HG02938 (cell line): ENCODE data around the gene MED9.

Source experiments
- ATAC-seq: cut with Tn5 transposase; IDR thresholded peaks from one replicate; pipeline ENCODE4 v1.9.1; 2021; ENCODE audit warnings: mild to moderate bottlenecking, moderate library complexity; ENCODE audit not compliant: unreplicated experiment

The MED9 gene

DNA sequence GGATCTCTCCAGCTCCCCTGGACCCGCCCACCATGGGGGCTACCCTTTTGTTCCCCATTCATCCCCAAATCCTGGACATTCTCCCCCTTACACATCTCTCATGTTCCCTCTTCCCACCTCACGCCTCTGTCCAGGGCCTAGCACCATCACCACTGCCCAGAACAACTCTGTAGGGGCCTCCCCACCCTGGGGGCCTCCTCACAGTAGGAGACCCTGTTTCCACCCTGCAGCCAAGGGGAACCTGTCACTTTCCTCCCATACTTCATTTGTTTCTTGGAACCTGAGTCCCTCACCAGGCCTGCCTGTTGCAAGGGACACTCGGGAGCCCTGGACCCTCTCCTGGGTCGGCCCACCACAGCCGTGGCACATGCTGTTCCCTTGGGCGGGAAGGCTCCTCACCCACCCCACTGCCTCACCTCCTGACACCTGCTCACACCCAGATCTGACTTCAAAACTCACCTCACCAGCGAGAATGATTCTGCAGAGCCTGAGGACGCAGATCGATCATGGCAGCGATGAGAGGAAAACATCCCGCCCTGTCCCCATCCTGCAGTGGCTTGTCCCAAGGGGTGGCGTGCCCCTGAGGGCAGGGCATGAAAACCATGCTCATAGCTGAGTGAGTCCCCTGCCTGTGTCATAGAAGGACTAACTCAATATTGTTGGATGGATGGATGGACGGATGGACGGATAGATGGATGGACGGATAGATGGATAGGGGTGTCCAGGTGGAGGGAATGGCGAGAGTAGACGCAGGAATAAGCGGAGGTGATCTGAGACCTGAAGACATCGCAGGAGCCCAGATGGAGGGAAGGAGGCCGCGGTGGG lies 26.2 kb downstream of the MED9 start:
- ATAC-seq: no peak

DNA sequence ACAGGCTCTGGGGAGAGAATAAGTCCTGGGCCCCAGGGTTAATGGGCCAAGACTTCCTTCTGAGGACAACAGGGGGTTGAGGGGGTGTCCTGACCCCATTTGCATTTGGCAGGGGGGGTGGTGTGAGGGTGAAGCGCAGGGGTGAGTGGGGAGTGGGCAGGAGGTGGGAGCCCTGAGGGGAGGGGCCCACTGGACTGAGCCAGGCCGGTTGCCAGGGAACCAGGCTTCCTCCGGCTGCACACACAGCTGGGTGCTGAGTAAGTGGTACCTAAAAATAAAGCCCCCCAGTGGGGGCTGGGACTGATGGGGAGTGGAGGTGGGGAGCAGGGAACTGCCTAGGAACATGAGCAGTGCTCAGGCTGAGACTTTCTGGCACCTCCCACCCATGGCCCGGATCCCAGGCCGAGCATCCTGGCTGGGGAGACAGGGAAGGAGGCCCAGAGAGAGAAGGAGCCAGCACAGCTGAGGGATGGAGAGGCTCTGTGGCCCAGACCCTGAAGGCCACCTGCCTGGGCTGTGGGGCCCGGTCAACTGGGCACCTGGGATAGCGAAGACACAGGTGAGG lies 26.8 kb downstream of the MED9 start:
- ATAC-seq: no peak

DNA sequence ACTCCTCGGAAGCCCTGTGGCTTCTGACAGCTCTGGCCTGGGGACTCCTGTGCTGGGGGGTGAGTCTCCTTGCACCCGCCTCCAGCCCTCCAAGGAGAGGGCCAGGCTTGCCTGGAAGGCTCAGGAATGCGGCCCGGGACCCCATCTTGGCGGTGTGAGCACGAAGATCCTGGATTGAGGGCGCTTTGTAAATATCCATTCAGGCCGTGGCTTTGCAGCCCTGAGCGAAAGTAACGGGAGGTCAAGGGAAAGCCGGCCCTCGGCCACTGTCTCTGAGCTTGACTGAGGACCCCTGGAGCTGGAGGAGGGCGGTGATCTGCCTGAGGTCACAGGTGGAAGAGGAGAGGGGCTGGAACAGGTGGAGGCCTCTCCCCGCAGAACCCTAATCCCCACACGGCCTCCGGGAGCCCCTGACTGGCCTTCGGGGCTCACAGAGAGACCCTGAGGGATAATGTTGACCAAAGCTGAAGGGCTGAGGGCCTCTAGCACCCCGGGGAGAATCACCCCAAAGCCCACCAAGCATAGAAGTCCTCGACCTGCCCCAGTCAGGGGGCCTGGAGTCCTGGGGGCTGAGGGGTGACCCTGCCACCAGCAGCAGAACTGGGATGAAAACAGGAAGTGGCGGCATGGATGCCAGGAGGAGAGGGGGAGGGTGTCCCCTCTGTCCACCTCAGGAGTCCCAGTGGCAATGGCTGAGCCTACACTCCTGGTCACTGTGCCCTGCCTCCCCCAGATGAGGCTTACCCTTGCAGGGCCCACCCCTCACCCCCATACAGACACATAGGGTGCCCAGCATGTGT lies 27.7 kb downstream of the MED9 start:
- ATAC-seq: no peak

DNA sequence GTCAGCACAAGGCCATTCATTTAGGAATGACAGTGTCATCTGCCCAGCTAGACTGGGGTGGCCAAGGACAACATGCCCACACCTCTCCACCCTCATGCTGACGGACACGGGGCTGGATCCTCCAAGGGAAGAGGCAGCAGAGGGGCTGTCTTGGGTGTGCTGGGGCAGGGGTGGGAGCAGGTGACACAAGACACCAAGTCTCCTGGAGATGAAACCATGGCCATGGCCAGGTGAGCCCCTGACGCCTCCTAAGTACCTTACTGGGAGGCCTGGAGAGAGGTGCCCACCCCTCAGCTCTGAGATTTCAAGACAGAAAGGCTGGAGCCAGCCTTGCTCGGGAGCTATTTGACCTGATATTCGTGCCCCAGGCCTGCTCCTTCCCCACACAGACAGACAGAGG lies 28.4 kb downstream of the MED9 start:
- no peak for ATAC-seq

DNA sequence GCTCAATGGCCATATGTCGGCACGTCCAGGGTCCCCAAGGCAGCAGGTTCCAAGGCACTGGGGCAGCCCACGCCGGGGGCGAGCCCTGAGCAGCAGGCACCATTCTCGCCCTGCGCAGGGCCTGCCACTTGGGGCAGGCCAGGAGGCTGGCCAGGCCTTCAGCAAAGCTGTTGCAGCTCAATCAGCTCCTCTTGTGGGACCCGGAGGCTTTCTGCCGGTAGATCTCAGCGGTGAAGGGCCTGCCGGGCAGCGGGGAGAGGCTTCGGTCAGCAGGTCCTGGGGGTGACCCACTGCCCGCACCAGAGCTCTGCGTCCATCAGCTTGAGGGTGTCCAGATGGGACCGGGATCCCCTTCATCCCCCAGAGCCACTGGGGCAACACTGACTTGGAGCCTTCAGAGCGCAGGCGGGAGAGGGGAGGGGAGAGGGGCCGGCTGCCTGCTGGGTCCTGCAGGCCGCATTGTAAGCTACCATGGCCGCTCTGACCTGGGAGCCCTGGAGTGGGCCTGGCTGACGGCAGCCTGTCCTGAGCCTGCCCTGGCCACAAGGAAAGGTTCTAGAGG lies 28.9 kb downstream of the MED9 start:
- no peak for ATAC-seq

DNA sequence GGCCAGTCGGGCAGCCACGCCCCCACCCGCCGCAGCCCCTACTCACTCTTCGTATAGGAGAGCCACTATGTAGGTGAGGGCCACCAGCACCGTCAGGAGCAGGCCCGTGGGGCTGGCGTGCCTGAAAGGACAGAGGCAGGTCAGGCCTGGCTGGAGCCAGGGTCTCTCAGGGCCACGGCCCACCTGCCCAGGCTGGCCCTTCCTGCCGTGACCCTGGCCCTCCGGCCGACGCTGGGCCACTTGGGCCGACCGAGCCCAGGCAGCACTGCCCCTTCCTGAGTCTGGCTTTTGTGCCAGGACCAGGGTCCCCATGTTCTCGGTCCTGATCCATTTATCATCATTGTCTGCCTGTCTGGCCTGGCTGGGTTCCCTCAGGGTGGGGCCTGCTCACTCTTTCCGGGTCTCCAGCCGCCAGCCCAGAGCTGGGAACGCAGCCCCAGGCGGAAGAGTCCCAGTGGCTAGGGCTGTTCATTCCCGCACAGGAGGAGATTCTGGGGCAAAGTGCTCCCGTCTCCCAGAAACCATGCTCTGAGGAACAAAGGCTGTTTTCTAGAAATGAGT lies 29.5 kb downstream of the MED9 start:
- no peak for ATAC-seq

DNA sequence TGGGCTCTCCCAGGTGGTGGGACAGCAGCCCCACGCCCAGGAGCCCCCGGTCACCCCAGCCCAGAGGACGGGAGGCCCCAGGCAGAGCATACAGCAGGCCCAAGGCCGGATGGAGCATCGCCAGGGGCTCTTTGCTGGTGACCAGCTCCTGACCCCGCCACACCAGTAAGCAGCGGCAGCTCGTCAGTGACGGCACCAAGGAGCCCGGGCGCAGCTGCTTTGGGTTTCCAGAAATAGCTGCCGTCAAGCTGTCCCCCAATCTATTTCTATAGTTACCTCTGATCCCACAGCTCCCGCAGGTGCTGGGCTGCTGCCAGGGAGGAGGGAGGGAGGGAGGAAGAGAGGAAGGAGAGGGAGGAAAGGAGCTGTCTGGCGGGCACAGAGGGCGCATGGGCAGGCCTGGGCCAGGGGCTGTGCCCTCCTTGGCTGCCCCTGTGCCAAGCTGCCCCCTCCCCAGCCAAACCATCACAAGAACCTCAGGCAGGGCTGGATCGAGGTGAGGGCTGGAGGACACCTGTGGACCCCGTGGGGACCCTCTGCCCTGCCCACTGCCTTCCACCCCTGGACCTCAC lies 30.2 kb downstream of the MED9 start:
- no peak for ATAC-seq

DNA sequence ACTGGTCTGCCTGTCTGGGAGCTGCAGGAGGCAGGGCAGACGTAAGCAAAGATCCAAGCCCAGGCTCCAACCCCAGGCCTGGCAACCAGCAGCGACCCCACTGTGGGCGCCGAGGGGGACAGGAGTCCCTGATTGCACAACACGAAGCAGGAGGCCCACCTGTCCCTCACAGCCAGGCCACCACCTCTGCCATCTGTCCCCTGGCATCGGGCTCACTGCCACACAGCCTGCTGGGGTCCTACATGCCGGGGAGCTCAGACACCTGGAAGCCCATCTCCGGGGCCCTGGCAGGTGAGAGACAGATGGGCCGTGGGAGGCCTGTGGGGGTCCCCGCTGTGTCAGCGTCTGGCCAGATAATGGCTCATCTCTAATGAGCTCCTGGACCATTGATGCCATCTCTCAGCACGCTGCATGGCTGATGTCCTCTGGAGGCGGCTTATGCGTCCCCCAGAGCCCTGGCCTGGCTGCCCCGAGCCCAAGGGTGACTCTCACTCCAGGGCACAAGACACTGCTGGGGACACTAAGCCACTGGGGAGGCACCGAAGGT lies 30.7 kb downstream of the MED9 start:
- ATAC-seq: no peak

DNA sequence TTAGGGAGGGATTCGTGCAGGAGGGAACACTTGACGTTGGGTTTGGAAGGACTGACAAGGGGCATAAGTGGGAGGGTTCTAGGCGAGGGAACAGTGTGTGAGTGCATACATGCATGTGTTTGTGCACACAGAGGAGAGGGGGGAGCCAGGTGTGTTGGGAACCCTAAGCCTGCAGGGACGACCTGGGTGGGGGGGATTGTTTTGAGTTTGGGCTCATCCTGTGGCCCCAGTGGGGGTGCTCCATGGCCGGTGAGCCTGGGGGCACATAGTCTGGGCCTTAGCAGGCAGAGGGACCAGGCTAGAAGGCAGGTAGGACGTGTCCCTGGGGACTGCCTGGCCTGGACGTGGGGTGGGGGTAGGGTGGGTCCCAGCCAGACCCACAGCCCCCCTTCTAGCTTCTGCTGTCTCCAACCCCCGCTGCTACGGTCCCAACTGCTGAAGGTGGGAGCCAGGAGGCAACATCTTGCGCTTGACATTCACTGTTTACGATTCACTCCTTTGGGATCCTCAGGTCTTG lies 31.3 kb downstream of the MED9 start:
- no peak for ATAC-seq

DNA sequence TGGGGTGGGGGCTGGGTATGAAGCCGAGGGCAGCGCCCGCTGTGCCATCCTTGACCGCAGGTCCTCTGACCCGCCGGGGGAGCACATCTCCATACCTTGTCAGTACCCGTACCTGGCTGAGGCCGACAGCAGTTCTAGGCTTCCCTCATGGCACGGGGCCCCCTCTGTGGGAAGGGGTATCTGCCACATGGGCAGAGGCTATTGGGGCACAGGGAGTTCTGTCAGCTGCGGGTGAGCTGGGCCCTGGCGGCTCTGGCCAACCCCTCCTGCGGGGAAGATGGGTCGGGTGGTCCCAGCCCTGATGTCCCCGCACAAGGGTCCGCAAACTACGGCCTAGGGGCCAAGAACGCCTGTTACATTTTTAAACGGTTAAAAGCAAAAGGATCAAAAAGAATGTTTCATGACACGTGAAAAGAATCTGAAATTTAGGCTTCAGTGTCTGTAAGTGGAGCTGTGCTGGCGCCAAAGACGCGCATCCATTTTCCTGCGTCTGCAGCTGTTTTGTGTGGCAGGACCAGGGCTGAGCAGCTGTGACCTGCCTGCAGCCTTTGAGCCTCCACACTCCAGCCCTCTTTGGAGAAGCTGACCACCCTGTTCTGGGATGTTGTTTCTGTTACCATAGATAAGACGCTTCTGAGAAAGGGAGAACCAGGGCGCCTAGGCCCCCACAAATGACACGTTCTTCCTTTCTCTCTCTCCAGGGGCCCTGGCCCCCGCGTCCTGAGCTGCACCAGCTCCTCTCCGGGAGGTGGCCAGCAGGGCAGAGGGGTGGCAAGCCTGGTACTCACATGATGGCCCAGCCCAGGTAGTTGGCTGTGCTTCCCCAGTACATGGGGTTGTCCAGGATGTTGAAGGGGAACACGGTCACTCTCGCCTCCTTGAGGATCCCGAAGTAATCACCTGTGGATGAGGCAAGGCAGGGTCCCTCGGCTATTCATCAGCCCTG lies 32.1 kb downstream of the MED9 start:
- no peak for ATAC-seq

DNA sequence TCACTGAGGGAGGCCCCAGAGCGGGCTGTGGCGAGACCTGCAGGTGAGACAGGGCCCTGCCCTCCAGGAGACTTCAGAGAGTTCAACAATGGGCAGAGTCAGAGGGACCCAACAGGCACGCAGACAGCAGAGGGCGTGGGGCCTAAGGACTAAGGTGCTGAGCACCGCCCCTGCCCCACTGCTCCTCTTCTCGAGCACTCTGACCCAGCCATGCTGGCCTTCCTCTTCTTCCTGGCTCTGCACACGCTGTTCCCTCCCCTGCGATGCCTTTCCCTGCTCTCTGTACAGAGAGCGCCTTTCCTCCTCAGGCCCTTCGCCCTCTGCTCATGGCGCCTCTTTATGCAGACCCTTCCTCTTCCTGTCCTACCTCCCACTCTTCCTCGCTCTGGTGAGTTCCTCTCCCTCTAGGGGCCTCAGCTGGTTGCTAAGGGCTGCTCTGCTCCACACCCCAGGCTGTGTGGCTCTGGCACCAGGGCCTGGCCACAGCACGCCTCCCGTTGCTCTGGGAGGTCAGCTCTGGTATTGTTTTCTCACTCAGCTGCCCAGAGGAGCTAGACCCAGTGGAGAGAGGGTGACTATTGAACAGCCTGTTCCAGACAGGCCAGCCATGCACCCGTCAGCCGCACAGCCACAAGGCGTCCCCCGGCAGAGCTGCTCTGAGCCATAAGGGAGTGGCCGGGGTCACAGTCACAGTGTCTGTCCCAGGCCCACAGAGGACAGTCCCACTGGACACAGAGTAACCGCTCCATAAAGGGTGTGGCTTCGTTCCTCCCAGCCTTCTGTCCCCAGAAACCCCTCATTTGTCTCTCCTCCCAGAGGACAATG lies 33.0 kb downstream of the MED9 start:
- no peak for ATAC-seq

DNA sequence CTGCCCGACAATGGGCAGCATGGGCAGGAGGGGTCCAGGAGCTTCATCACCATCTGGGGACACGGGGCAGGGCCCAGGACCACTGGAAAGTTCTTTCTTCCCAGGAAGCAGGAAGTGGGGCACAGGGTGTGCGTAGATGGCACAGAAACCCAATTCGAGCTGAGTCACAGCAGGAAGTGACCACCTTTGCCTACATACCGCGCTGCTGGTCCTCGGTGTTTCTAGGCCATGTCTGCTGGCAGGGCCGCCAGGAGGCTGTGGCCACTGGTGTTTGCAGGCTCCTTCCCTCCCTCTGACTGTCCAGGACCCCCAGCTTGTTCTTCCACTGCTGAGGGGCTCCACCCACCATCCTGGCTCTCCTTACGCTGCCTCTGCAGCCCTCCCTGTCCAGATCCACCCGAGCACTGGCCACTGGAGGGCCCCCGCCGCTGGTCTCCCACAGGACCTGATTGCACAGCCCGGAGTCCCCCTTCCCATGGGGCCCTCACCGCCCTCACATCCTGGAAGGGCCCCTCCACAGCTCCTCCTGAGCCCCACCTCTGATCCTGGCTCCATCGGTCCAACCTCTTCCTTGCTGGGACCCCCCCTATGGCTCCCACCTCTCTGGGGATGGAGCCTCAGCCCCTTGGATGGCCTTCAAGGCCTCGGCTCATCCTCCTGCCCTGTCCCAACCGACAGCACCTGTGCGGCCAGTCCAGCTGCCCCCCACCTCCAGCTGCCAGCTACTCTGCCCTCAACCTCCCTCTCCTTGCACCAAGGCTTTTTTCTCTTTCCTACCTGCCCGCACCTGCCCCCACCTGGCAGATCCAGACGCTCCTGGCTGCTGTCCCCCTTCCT lies 33.9 kb downstream of the MED9 start:
- no peak for ATAC-seq

DNA sequence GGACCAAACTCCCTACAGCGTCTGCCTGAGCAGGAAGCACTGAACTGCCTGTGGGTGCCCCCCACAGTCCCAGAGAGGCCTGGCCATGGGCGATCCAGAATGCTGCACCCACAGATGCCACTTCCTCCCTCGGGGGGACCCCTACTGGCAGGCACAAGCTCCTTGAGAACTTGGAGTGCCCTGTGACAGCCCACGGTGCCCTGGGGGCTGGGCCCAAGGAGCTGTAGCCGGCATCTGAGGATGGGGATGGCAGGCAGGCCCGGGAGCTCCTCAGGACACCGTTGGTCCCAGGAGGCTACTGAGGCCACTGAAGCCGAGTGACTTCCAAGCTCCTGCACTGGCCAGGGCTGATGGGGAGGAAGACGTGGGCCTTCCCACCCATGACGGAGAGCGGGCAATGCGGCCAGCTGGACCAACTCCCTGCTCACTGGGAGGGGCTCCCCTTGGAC lies 34.5 kb downstream of the MED9 start:
- ATAC-seq: no peak

DNA sequence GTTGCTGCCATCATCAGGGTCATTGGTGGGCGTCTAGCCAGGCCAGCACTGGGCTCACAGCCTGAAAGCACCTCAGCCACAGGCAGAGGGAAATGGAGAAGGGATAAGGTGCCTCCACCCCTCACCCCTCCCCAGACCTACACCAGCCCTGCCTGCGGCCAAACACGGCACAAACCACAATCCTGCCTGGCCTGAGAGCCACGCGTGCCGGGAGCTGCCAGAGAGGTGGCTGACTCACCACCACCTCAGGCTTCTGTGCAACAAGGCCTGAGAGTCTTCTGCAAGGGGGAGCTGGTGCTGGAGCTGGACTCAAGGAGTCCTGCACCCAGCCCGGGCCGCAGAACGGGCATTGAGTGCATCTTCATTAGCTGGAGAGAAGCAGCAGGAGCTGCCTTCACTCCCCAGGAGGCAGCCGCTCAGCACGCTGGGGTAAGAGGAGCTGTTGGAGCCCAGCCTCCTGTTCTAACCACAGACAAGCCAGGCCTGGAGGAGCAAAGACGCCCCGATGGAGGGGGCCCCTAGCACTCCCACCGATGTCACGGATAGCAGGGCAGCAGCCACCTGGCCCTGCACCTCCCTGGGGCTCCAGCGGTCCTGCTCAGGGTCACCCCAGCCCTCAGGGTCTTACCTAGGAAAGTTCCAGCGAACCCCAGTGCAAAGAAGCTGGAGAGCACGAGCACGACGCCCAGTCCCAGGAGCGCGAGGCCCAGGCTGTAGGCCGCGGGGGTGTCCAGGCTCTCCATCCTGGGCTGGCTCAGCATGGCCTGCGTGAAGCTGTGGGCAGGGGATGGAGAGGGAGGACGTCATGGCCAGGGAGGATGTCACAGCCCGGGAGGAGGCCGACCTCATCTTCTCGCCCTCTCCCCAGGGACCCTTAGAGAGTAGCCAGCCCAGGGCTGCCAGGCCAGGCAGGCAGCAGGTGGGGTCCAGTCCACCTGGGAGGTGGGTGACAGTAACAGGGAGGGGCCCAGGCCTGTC lies 35.4 kb downstream of the MED9 start:
- no peak for ATAC-seq

DNA sequence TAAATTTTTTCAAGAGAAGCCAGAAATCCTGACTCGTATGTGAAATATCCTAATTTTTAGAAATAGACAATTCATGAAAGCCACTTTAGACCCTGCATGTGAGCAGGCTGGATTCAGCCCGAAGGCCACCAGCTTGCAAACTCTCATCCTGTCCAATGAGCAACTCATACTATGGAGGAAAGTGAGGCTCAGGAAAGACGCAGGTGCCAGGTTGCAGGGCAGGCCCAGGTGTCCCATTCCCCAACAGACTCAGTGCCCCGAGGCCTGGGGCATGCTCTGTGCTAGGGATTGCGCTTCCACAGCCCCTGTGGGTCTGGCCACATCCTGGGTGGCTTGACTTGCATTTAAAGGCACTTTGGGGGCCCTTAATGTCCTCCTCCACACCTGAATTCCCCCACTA lies 36.1 kb downstream of the MED9 start:
- no peak for ATAC-seq

DNA sequence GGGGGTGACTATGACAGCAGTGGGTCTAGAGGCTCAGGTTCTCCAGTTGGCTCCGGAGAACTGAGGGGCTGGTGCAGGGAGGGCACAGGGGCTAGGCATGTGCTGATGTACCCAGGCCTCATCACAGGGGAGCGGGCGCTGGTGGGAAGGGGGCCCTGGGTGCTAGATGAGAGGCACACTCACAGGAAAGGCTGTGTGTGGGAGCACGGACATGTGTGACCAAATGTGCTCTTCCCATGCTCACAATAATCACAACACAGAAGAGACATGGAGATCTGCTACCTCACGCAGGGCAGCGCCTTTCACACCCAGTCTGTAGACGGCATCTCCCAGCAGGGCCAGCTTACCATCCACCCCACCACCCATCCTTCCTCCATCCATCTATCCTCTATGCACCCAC lies 36.8 kb downstream of the MED9 start:
- no peak for ATAC-seq
